ENCODE measurements around the gene RHOG.

DNA sequence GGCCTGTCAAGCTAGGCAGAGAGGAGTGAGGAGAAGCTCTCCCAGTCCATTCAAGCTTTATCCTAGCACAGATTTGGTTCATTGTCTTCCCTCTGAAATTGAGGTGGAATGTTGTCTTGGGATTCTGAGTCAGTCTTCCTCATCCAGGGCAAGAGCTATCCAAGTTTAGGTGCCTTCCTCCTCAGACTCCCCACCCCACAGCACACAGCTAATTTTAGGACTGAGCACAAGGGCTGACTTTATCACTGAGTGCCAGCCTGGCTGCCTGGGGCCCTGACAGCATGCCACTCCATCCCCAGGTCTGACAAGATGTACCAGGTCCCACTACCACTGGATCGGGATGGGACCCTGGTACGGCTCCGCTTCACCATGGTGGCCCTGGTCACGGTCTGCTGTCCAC is 29.8 kb downstream of the RHOG start:
- TF ChIP-seq, protein P1, sequence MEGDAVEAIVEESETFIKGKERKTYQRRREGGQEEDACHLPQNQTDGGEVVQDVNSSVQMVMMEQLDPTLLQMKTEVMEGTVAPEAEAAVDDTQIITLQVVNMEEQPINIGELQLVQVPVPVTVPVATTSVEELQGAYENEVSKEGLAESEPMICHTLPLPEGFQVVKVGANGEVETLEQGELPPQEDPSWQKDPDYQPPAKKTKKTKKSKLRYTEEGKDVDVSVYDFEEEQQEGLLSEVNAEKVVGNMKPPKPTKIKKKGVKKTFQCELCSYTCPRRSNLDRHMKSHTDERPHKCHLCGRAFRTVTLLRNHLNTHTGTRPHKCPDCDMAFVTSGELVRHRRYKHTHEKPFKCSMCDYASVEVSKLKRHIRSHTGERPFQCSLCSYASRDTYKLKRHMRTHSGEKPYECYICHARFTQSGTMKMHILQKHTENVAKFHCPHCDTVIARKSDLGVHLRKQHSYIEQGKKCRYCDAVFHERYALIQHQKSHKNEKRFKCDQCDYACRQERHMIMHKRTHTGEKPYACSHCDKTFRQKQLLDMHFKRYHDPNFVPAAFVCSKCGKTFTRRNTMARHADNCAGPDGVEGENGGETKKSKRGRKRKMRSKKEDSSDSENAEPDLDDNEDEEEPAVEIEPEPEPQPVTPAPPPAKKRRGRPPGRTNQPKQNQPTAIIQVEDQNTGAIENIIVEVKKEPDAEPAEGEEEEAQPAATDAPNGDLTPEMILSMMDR (IDR thresholded peaks at IDR 0.05) = no peak
- TF ChIP-seq POLR2A (IDR thresholded peaks at IDR 0.05) = no peak

Measured in heart left ventricle (tissue), 13 donors.